PC-3 (cell line): Measurements from ENCODE around the gene FLNA. TPM values are rescaled to one million over a fixed set of nuclear protein-coding genes. Genes with fewer than 3 reads are reported as not detected.
"Not testable (repeated sequence)": the region's sequence is repeated elsewhere in the genome, so short reads cannot be mapped to it uniquely, and the experiment has no call there.

Experiments used
- ATAC-seq: fragments of 200-7000 bp; cut with Tn5 transposase; 2 replicates; pipeline ENCODE4 v1.9.1; 2020; ENCODE audit warnings: mild to moderate bottlenecking, moderate library complexity
- BruUV-seq: library from RNA; stranded (reverse); fragments of 400-500 nt; replicated peaks from 2 replicates; lab custom pipeline; 2021; lab: Mats Ljungman, UMichigan
- CTCF ChIA-PET: fragments of 300-600 bp; sonication (Branson Sonifier 250); formaldehyde crosslinking; loops from one replicate; lab custom pipeline; 2022; ENCODE audit warnings: antibody characterized with exemption; lab: Charles Lee
- POLR2A ChIA-PET: fragments of 300-600 bp; sonication (Branson Sonifier 250); formaldehyde crosslinking; loops from one replicate; lab custom pipeline; 2022; ENCODE audit warnings: antibody characterized with exemption; ENCODE audit not compliant: unreplicated experiment; lab: Charles Lee
- DNase-seq: peaks from one replicate; pipeline ENCODE4 v3.0.0-alpha.2; 2015
- H2AFZ ChIP-seq: fragments of 300-600 bp; sonication (generic); 2 replicates; pipeline ENCODE4 v1.6.0; 2016; ENCODE audit warnings: antibody characterized with exemption, low read length
- H3F3A ChIP-seq: fragments of 300-600 bp; sonication (generic); one replicate; pipeline ENCODE4 v1.6.0; 2017; ENCODE audit warnings: antibody characterized with exemption, low read length, control low read depth, mild to moderate bottlenecking; ENCODE audit not compliant: unreplicated experiment
- H3K27ac ChIP-seq: fragments of 300-600 bp; sonication (generic); 2 replicates; pipeline ENCODE4 v1.5.1; 2016; ENCODE audit warnings: mild to moderate bottlenecking, low read length
- H3K27me3 ChIP-seq: fragments of 300-600 bp; sonication (generic); 2 replicates; pipeline ENCODE4 v1.6.1; 2016; ENCODE audit warnings: low read length, mixed read lengths
- H3K36me3 ChIP-seq: fragments of 300-600 bp; sonication (generic); 2 replicates; pipeline ENCODE4 v1.6.1; 2016; ENCODE audit warnings: low read depth, mixed run types, low read length, mixed read lengths
- H3K4me1 ChIP-seq: fragments of 300-600 bp; sonication (generic); 2 replicates; pipeline ENCODE4 v1.5.1; 2016; ENCODE audit warnings: low read length; ENCODE audit not compliant: insufficient read depth
- H3K4me2 ChIP-seq: fragments of 300-600 bp; sonication (generic); 2 replicates; pipeline ENCODE4 v1.6.0; 2016; ENCODE audit warnings: low read length
- H3K4me3 ChIP-seq: fragments of 300-600 bp; sonication (generic); 2 replicates; pipeline ENCODE4 v1.5.1; 2016; ENCODE audit warnings: mild to moderate bottlenecking, low read length, mixed read lengths
- H3K79me2 ChIP-seq: fragments of 300-600 bp; sonication (generic); 2 replicates; pipeline ENCODE4 v1.6.1; 2017; ENCODE audit warnings: low read length, mixed read lengths
- H3K9ac ChIP-seq: fragments of 300-600 bp; sonication (generic); 2 replicates; pipeline ENCODE4 v1.6.0; 2016; ENCODE audit warnings: mild to moderate bottlenecking, low read length
- H3K9me2 ChIP-seq: fragments of 300-600 bp; sonication (generic); replicated peaks from 2 replicates; pipeline ENCODE4 v1.6.1; 2016; ENCODE audit warnings: mixed run types, low read length, mixed read lengths
- H3K9me3 ChIP-seq: fragments of 300-600 bp; sonication (generic); 2 replicates; pipeline ENCODE4 v1.6.1; 2016; ENCODE audit warnings: low read length, mixed read lengths
- H4K20me1 ChIP-seq: fragments of 300-600 bp; sonication (generic); 2 replicates; pipeline ENCODE4 v1.6.1; 2016; ENCODE audit warnings: low read length, mixed read lengths
- EZH2 ChIP-seq: fragments of 300-600 bp; sonication (generic); IDR thresholded peaks from one replicate; pipeline ENCODE4 v1.6.1; 2017; ENCODE audit warnings: antibody characterized with exemption, mild to moderate bottlenecking, low read length; ENCODE audit not compliant: unreplicated experiment
- EZH2phosphoT487 ChIP-seq: fragments of 300-600 bp; sonication (generic); IDR thresholded peaks from 2 replicates; pipeline ENCODE4 v1.6.1; 2018; ENCODE audit warnings: mild to moderate bottlenecking, antibody characterized with exemption, low read length, borderline replicate concordance
- intact Hi-C: fragments of 100-400 bp; cut with micrococcal nuclease; formaldehyde crosslinking; loops from 2 replicates; pipeline ENCODE4 v1.9.0; 2023
- total RNA-seq: library from RNA; depleted of rRNA; stranded (reverse); fragments of >200 nt; gene quantifications from 2 replicates; pipeline ENCODE4 v1.2.3, GENCODE V29; 2014
- TF ChIP-seq, protein P1 (sequence below): fragments of 300-600 bp; sonication (generic); conservative IDR thresholded peaks from 2 replicates; pipeline ENCODE4 v1.5.1; 2017; ENCODE audit warnings: antibody characterized with exemption, low read depth, mild to moderate bottlenecking, low read length

The FLNA gene
- total RNA-seq, 1 experiment from 2014 or later = 2,058 TPM

GRCh38 chrX:154396973-154397887 is 22.8 kb upstream of the FLNA start:
- H3K4me3 ChIP-seq = peak overlapping the region; percentile 90
- no peaks in the 10 kb centered on the region for H3K9me3 ChIP-seq
- intact Hi-C loops = loop anchor here (10.0 kb wide), 1 partner anchor 58 kb away; the partner anchor contains the start of gene PLXNA3
- peaks cover 12% of the 10 kb centered on the region; the same call in 1 of the 2 replicates for H3K4me1 ChIP-seq
- no peak for TF ChIP-seq EZH2phosphoT487
- TF ChIP-seq, protein P1, sequence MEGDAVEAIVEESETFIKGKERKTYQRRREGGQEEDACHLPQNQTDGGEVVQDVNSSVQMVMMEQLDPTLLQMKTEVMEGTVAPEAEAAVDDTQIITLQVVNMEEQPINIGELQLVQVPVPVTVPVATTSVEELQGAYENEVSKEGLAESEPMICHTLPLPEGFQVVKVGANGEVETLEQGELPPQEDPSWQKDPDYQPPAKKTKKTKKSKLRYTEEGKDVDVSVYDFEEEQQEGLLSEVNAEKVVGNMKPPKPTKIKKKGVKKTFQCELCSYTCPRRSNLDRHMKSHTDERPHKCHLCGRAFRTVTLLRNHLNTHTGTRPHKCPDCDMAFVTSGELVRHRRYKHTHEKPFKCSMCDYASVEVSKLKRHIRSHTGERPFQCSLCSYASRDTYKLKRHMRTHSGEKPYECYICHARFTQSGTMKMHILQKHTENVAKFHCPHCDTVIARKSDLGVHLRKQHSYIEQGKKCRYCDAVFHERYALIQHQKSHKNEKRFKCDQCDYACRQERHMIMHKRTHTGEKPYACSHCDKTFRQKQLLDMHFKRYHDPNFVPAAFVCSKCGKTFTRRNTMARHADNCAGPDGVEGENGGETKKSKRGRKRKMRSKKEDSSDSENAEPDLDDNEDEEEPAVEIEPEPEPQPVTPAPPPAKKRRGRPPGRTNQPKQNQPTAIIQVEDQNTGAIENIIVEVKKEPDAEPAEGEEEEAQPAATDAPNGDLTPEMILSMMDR = no peak
- no peak for TF ChIP-seq EZH2
- H4K20me1 ChIP-seq = peaks cover 24% of the 10 kb centered on the region
- H3K79me2 ChIP-seq = peaks cover 32% of the 10 kb centered on the region
- DNase-seq (peak; percentile 66), ATAC-seq (peak; percentile 71)
- no peaks in the 10 kb centered on the region for H3K9me2 ChIP-seq
- no TSS peak for BruUV-seq
- peak overlapping the region; percentile 99 for H3K9ac ChIP-seq
- no peaks in the 10 kb centered on the region for H3K27me3 ChIP-seq
- POLR2A ChIA-PET = interaction anchor here (0.6 kb wide), 2 partner anchors 18 kb away, joined by 3 to 13 read pairs; partner anchors contain the start of gene EMD
- peak overlapping the region; percentile 98 for H3K27ac ChIP-seq
- CTCF ChIA-PET = no interaction called here
- H3K36me3 ChIP-seq = peaks cover 25% of the 10 kb centered on the region
- H3K4me2 ChIP-seq = peak overlapping the region; percentile 97
- H2AFZ ChIP-seq = peak overlapping the region; percentile 83
- H3F3A ChIP-seq = peaks cover 22% of the 10 kb centered on the region

DNA sequence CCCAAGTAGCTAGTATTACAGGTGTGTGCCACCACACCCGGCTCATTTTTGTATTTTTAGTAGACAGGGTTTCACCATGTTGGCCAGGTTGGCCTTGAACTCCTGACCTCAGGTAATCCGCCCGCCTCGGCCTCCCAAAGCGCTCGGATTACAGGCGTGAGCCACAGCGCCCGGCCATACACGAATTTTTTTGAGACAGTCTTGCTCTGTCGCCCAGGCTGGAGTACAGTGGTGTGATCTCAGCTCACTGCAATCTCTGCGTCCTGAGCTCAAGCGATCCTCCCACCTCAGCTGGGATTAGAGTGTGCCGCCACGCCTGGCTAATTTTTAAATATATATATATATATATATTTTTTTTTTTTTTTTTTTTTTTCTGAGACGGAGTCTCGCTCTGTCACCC is 21.9 kb upstream of the FLNA start:
- POLR2A ChIA-PET, H2AFZ ChIP-seq, H3K27me3 ChIP-seq, H3K9me2 ChIP-seq, BruUV-seq, H3K27ac ChIP-seq, H3K9ac ChIP-seq, H3K4me2 ChIP-seq, DNase-seq, CTCF ChIA-PET, ATAC-seq, H3K9me3 ChIP-seq, H3K4me3 ChIP-seq: not testable (repeated sequence)
- Histone ChIP-seq H3K4me1 (peaks cover 12% of the 10 kb centered on the region; the same call in 1 of the 2 replicates), H4K20me1 (peaks cover 24% of the 10 kb centered on the region), H3K79me2 (peaks cover 32% of the 10 kb centered on the region), H3F3A (peaks cover 14% of the 10 kb centered on the region), H3K36me3 (peaks cover 25% of the 10 kb centered on the region)
- intact Hi-C loops = loop anchor here (10.0 kb wide), 1 partner anchor 58 kb away; the partner anchor contains the start of gene PLXNA3

DNA sequence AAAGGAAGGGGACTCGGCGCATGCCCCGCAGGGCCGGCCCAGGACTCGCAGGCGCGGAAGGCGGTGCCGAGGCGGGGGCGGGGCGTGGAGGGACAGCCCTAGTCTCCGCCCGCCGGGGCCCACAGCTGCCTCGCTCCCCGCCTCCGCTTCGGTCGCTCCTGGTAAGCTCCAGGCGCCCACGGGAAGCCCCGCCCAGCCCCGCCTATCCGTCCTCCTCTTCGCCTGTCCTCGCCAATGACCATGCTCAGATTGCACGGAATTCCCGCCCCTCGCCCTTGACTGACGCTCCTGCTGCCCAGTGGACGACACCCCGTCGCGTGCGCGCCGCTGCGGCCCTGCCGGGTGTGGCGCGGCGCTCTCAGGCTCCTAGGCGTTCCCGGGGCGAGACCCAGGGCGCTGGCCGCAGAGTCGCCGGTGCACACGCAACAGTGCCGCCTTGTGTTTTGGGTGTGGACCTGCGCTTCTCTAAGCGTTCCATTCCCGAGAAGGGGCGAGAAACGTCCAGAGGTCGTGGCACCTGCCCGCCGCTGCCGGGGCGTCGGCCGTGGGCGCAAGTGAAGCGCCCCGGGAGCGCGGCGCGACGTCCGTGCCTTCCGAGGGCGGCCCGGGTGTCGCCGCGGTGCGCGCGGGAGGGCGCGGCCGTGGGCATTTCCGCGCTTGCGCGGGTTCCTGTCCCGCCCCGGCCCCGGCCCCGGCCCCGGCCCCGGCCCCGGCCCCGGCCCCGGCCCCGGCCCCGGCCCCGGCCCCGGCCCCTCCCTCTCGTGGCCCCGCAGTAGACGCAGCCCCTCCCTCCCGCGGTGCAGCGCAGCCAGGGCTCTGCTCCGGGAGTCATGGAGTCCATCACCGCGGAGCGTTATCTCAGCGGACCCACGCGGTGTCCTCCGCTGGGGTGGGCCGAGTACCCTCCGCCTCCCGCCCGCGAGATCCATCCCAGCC is 15.6 kb upstream of the FLNA start:
- H3K27ac ChIP-seq, H3K36me3 ChIP-seq, H3K4me3 ChIP-seq, H3K9ac ChIP-seq, H3K79me2 ChIP-seq, H4K20me1 ChIP-seq, DNase-seq, H3F3A ChIP-seq, H3K9me2 ChIP-seq, H3K4me1 ChIP-seq, H2AFZ ChIP-seq, H3K9me3 ChIP-seq, H3K27me3 ChIP-seq, CTCF ChIA-PET, BruUV-seq, POLR2A ChIA-PET, H3K4me2 ChIP-seq: not testable (repeated sequence)
- intact Hi-C loops = loop anchor here (10.0 kb wide), 1 partner anchor 65 kb away; the partner anchor contains the start of gene PLXNA3
- peak; percentile 75 for ATAC-seq

- H3K27ac ChIP-seq, BruUV-seq, H3K27me3 ChIP-seq, H3K4me3 ChIP-seq, H3K9me2 ChIP-seq, H4K20me1 ChIP-seq, POLR2A ChIA-PET, CTCF ChIA-PET, H3K9ac ChIP-seq, intact Hi-C loops, H3K4me1 ChIP-seq, H3K9me3 ChIP-seq, H3K79me2 ChIP-seq, H3K36me3 ChIP-seq, H2AFZ ChIP-seq, H3F3A ChIP-seq, DNase-seq, H3K4me2 ChIP-seq: not testable (repeated sequence)
- peak; percentile 3 for ATAC-seq
Measured at GRCh38 chrX:154388649-154389048, 14.2 kb upstream of the FLNA start.

- ATAC-seq = peak; percentile 20
- H3K27ac ChIP-seq, H3K36me3 ChIP-seq, H3K27me3 ChIP-seq, BruUV-seq, DNase-seq, CTCF ChIA-PET, H4K20me1 ChIP-seq, H3K4me1 ChIP-seq, H3K4me3 ChIP-seq, H3K9me3 ChIP-seq, POLR2A ChIA-PET, intact Hi-C loops, H3K9me2 ChIP-seq, H3K79me2 ChIP-seq, H3K9ac ChIP-seq, H3F3A ChIP-seq, H3K4me2 ChIP-seq, H2AFZ ChIP-seq: not testable (repeated sequence)
Measured at GRCh38 chrX:154388094-154388493, 13.7 kb upstream of the FLNA start.
